H1 (cell line): ENCODE data around the gene NACAD. TPM values are rescaled to one million over a fixed set of nuclear protein-coding genes. Genes with fewer than 3 reads are reported as not detected.

ENCODE experiments used
- CTCF ChIA-PET: fragments of 300-600 bp; sonication (Branson Sonifier 250); formaldehyde crosslinking; loops from one replicate; lab custom pipeline; 2021; ENCODE audit not compliant: partially characterized antibody; lab: Charles Lee
- POLR2A ChIA-PET: fragments of 300-600 bp; sonication (Branson Sonifier 250); formaldehyde crosslinking; loops from one replicate; lab custom pipeline; 2021; ENCODE audit warnings: inconsistent platforms; ENCODE audit not compliant: partially characterized antibody; lab: Charles Lee
- DNase-seq, 2 experiments: peaks; one replicate each; pipeline versions ENCODE4 v3.0.0 to v3.0.0-alpha.2; 2010 to 2022; ENCODE audit warnings: low spot score in 2 of 2, low read depth in 1 of 2, mixed read lengths in 1 of 2
- FAIRE-seq: peaks from 2 replicates; lab custom pipeline; 2011; peaks lifted over from hg19 to GRCh38; lab: Jason Lieb, UNC
- H2AFZ ChIP-seq: 2 replicates; pipeline ENCODE4 v1.8.1; 2012; ENCODE audit warnings: low read length, inconsistent platforms
- H2AK5ac ChIP-seq: 2 replicates; pipeline ENCODE4 v1.6.1; 2013; ENCODE audit warnings: low read depth, low read length
- H2BK120ac ChIP-seq: replicated peaks from 2 replicates; pipeline ENCODE3; 2013; ENCODE audit warnings: low read depth, low read length, inconsistent platforms
- H2BK12ac ChIP-seq: 2 replicates; pipeline ENCODE4 v1.6.1; 2013; ENCODE audit warnings: low read depth, low read length
- H2BK15ac ChIP-seq: 2 replicates; pipeline ENCODE4 v1.6.1; 2013; ENCODE audit warnings: low read length
- H2BK20ac ChIP-seq: 2 replicates; pipeline ENCODE4 v1.6.1; 2013; ENCODE audit warnings: low read length
- H2BK5ac ChIP-seq: 2 replicates; pipeline ENCODE4 v1.6.1; 2013; ENCODE audit warnings: low read depth, low read length
- H3K14ac ChIP-seq: 2 replicates; pipeline ENCODE4 v1.6.1; 2013; ENCODE audit warnings: inconsistent platforms; ENCODE audit not compliant: insufficient read length
- H3K18ac ChIP-seq: 2 replicates; pipeline ENCODE4 v1.6.1; 2013; ENCODE audit warnings: low read length; ENCODE audit errors: extremely low read depth
- H3K23ac ChIP-seq: 2 replicates; pipeline ENCODE4 v1.6.1; 2013; ENCODE audit warnings: inconsistent platforms; ENCODE audit not compliant: insufficient read length
- H3K23me2 ChIP-seq: 2 replicates; pipeline ENCODE4 v1.6.1; 2013; ENCODE audit warnings: low read depth, low read length
- H3K27ac ChIP-seq: 2 replicates; pipeline ENCODE4 v1.6.1; 2011; ENCODE audit warnings: low read depth, low read length, inconsistent platforms
- H3K27me3 ChIP-seq, 4 experiments: replicated peaks in 1 of 4; 1 replicate in 1 of 4; 2 replicates in 3 of 4; pipeline versions ENCODE4 v1.6.1 to v1.8.1; 2011 to 2013; ENCODE audit warnings: low read length in 3 of 4, mild to moderate bottlenecking in 3 of 4, inconsistent platforms in 2 of 4, mixed read lengths in 2 of 4, moderate library complexity in 1 of 4; ENCODE audit not compliant: control insufficient read depth in 3 of 4, insufficient read depth in 3 of 4; ENCODE audit errors: extremely low read depth in 1 of 4
- H3K36me3 ChIP-seq, 4 experiments: 2 replicates each; pipeline versions ENCODE4 v1.6.1 to v1.8.1; 2011 to 2013; ENCODE audit warnings: mild to moderate bottlenecking in 4 of 4, low read length in 3 of 4, moderate library complexity in 2 of 4, control low read depth in 1 of 4, inconsistent platforms in 1 of 4; ENCODE audit not compliant: insufficient read depth in 4 of 4, control insufficient read depth in 2 of 4
- H3K4ac ChIP-seq: replicated peaks from 2 replicates; pipeline ENCODE3; 2013; ENCODE audit warnings: low read length, low read depth, mixed read lengths, inconsistent platforms; ENCODE audit not compliant: insufficient read length
- H3K4me1 ChIP-seq, 4 experiments: replicated peaks in 1 of 4; 1 replicate in 1 of 4; 2 replicates in 3 of 4; pipeline versions ENCODE4 v1.6.1 to v1.8.1; 2011 to 2013; ENCODE audit warnings: low read length in 3 of 4, inconsistent platforms in 2 of 4, mixed read lengths in 1 of 4; ENCODE audit not compliant: insufficient read depth in 4 of 4, control insufficient read depth in 3 of 4
- H3K4me2 ChIP-seq, 2 experiments: 2 replicates each; pipeline versions ENCODE4 v1.6.1 to v1.8.1; 2011 to 2013; ENCODE audit warnings: low read depth in 2 of 2, low read length in 2 of 2, control low read depth in 1 of 2, inconsistent platforms in 1 of 2, mild to moderate bottlenecking in 1 of 2; ENCODE audit not compliant: insufficient read depth in 1 of 2
- H3K4me3 ChIP-seq, 4 experiments: fragments of 200-600, 300-600 bp in 1 of 4; sonication (generic), shearing (Covaris generic), sonication (Bioruptor Twin) in 1 of 4; 2 replicates each; pipeline versions ENCODE4 v1.5.1 to v1.8.1; 2011 to 2016; ENCODE audit warnings: low read length in 4 of 4, low read depth in 3 of 4, control low read depth in 2 of 4, inconsistent platforms in 2 of 4, mild to moderate bottlenecking in 2 of 4, mixed read lengths in 1 of 4, moderate library complexity in 1 of 4; ENCODE audit not compliant: insufficient read depth in 2 of 4; ENCODE audit errors: extremely low read depth in 1 of 4
- H3K56ac ChIP-seq: replicated peaks from 2 replicates; pipeline ENCODE3; 2013; ENCODE audit warnings: low read depth, mild to moderate bottlenecking, mixed read lengths, low read length, inconsistent platforms; ENCODE audit not compliant: insufficient read length
- H3K79me1 ChIP-seq: 2 replicates; pipeline ENCODE4 v1.6.1; 2013; ENCODE audit warnings: low read depth, low read length, control low read depth
- H3K79me2 ChIP-seq, 2 experiments: 2 replicates each; pipeline versions ENCODE4 v1.6.1 to v1.8.1; 2012 to 2013; ENCODE audit warnings: low read length in 2 of 2, mild to moderate bottlenecking in 2 of 2, inconsistent platforms in 1 of 2; ENCODE audit not compliant: insufficient read depth in 2 of 2, control insufficient read depth in 1 of 2
- H3K9ac ChIP-seq, 4 experiments: replicated peaks in 1 of 4; 1 replicate in 1 of 4; 2 replicates in 3 of 4; pipeline versions ENCODE4 v1.6.1 to v1.8.1; 2011 to 2013; ENCODE audit warnings: low read depth in 3 of 4, low read length in 3 of 4, control low read depth in 2 of 4, mild to moderate bottlenecking in 2 of 4, moderate library complexity in 2 of 4, inconsistent platforms in 1 of 4; ENCODE audit errors: extremely low read depth in 1 of 4
- H3K9me3 ChIP-seq, 2 experiments: 2 replicates each; pipeline versions ENCODE4 v1.6.1 to v1.8.1; 2012 to 2013; ENCODE audit warnings: mild to moderate bottlenecking in 2 of 2, moderate library complexity in 2 of 2, control low read depth in 1 of 2, inconsistent platforms in 1 of 2, low read depth in 1 of 2, low read length in 1 of 2, mixed read lengths in 1 of 2; ENCODE audit not compliant: insufficient read depth in 2 of 2
- H4K20me1 ChIP-seq, 2 experiments: replicated peaks in 1 of 2; 2 replicates each; pipeline versions ENCODE3 to v1.8.1; 2011 to 2013; ENCODE audit warnings: inconsistent platforms in 2 of 2, low read length in 2 of 2, mild to moderate bottlenecking in 1 of 2; ENCODE audit not compliant: insufficient read depth in 2 of 2, control insufficient read depth in 1 of 2
- H4K5ac ChIP-seq: 2 replicates; pipeline ENCODE4 v1.6.1; 2013; ENCODE audit warnings: low read length, low read depth, mixed read lengths, inconsistent platforms; ENCODE audit not compliant: insufficient read length
- H4K8ac ChIP-seq: 2 replicates; pipeline ENCODE4 v1.8.0; 2013; ENCODE audit warnings: mild to moderate bottlenecking, moderate library complexity, low read length, inconsistent platforms; ENCODE audit not compliant: insufficient read depth; ENCODE audit errors: extremely low read depth
- H4K91ac ChIP-seq: replicated peaks from 2 replicates; pipeline ENCODE3; 2013; ENCODE audit warnings: low read length, mixed read lengths, inconsistent platforms; ENCODE audit not compliant: insufficient read length
- ASH2L ChIP-seq: fragments of 200-600, 300-600 bp; sonication (generic); IDR thresholded peaks from one replicate; pipeline ENCODE4 v1.7.1; 2017; ENCODE audit warnings: low read length
- ATF2 ChIP-seq: IDR thresholded peaks from 2 replicates; pipeline ENCODE4 v1.6.1; 2012; ENCODE audit warnings: low read length, inconsistent platforms
- CHD1 ChIP-seq: IDR thresholded peaks from 2 replicates; pipeline ENCODE4 v1.6.1; 2012; ENCODE audit warnings: low read depth, low read length, improper control_type of control experiment
- JUN ChIP-seq: IDR thresholded peaks from 2 replicates; pipeline ENCODE4 v1.6.1; 2011; ENCODE audit warnings: low read depth, mild to moderate bottlenecking, improper control_type of control experiment, low read length
- MAX ChIP-seq: IDR thresholded peaks from 2 replicates; pipeline ENCODE4 v1.6.1; 2012; ENCODE audit warnings: inconsistent platforms
- PHF8 ChIP-seq: fragments of 200-600 bp; sonication (generic); conservative IDR thresholded peaks from 2 replicates; pipeline ENCODE4 v1.7.1; 2012; ENCODE audit warnings: low read depth, mild to moderate bottlenecking, inconsistent platforms, low read length, moderate library complexity
- SIN3A ChIP-seq, 2 experiments: IDR thresholded peaks in 1 of 2; conservative IDR thresholded peaks in 1 of 2; 2 replicates each; pipeline ENCODE4 v1.6.1; 2011 to 2012; ENCODE audit warnings: low read length in 2 of 2, improper control_type of control experiment in 1 of 2, low read depth in 1 of 2, mild to moderate bottlenecking in 1 of 2
- SIRT6 ChIP-seq: IDR thresholded peaks from one replicate; pipeline ENCODE4 v1.7.1; 2012; ENCODE audit warnings: low read length, inconsistent platforms
- TAF7 ChIP-seq: optimal IDR thresholded peaks from 2 replicates; pipeline ENCODE3; 2011; ENCODE audit warnings: low read depth, mild to moderate bottlenecking, inconsistent platforms, low read length, moderate library complexity, borderline replicate concordance
- TEAD4 ChIP-seq: IDR thresholded peaks from 2 replicates; pipeline ENCODE4 v1.6.1; 2012; ENCODE audit warnings: low read depth, low read length, inconsistent platforms, mixed read lengths
- USF2 ChIP-seq: IDR thresholded peaks from 2 replicates; pipeline ENCODE4 v1.6.1; 2011; ENCODE audit warnings: low read length, improper control_type of control experiment
- WGBS, 2 experiments: shearing (Covaris generic) in 1 of 2; methylation state at CpG; one replicate each; pipeline versions ENCODE4 v1.1.6 to v1.1.7; 2013 to 2015; ENCODE audit warnings: low lambda C conversion rate in 2 of 2, mixed read lengths in 2 of 2, inconsistent platforms in 1 of 2, low coverage in 1 of 2, missing lambda C conversion rate in 1 of 2; ENCODE audit not compliant: insufficient replicate concordance in 2 of 2, insufficient coverage in 1 of 2, insufficient read length in 1 of 2; ENCODE audit errors: extremely low coverage in 1 of 2, missing lambda C conversion rate in 1 of 2; 5-methylcytosine and 5-hydroxymethylcytosine counted together
- polyA plus RNA-seq, 7 experiments: library from polyadenylated mRNA; depleted of rRNA in 3 of 7; stranded (reverse) in 5 of 7; unstranded in 2 of 7; fragments of >200 nt in 5 of 7; fragments of 200-250 nt in 2 of 7; gene quantifications; 1 replicate in 5 of 7; 2 replicates in 1 of 7; 4 replicates in 1 of 7; pipeline versions ENCODE4 v1.2.1 to v1.2.3, GENCODE V29; 2011 to 2013; ENCODE audit warnings: missing spikeins in 2 of 7, mixed read lengths in 2 of 7
- total RNA-seq: library from RNA; stranded (reverse); fragmentation: NEBNext Ultra II Directional; extraction: Animal tissue kit (Norgen Biotek cat#: 25700); gene quantifications from 2 replicates; pipeline ENCODE4 v1.2.1, GENCODE V29; 2021

NACAD gene
- total and polyA plus RNA-seq, 2 of the 8 experiments (the other 6 are each of a cell fraction or from before 2014, with no cell fraction given) = 1.3 to 6.0 TPM

- no peak overlapping the region for H4K8ac ChIP-seq
- H4K5ac ChIP-seq = no peak overlapping the region
- FAIRE-seq = no peak
- no peak overlapping the region for H2BK12ac ChIP-seq
- H3K79me2 ChIP-seq = peaks cover 0 to 21% of the 10 kb centered on the region in 2 experiments; a peak in 2 of 4 replicates
- peaks cover 3 to 7% (median 4%) of the 10 kb centered on the region in 4 experiments; a peak in 4 of 8 replicates for H3K36me3 ChIP-seq
- peaks cover 0 to 5% (median 0%) of the 10 kb centered on the region in 4 experiments; a peak in 1 of 7 replicates for H3K4me1 ChIP-seq
- no peaks in the 10 kb centered on the region; the same call in none of the 2 replicates for H3K79me1 ChIP-seq
- H4K91ac ChIP-seq = no peak overlapping the region
- peaks cover 3 to 4% of the 10 kb centered on the region in 2 experiments for H4K20me1 ChIP-seq
- no peaks in the 10 kb centered on the region for H3K27me3 ChIP-seq
- no peak overlapping the region for H2BK20ac ChIP-seq
- no peaks in the 10 kb centered on the region for H3K9me3 ChIP-seq
- H2AK5ac ChIP-seq = no peak overlapping the region
- H3K4ac ChIP-seq = no peak overlapping the region
- H3K23me2 ChIP-seq = no peaks in the 10 kb centered on the region
- H3K14ac ChIP-seq = no peak overlapping the region
- 87% methylated on average over 5 of the region's 5 CpGs; no CpG with 5 or more reads in 1 of the 2 experiments for WGBS, 2 experiments
- no peak overlapping the region for H3K4me3 ChIP-seq
- no peak overlapping the region for H2BK120ac ChIP-seq
- H3K27ac ChIP-seq = no peak overlapping the region
- H2BK15ac ChIP-seq = no peak overlapping the region
- H3K23ac ChIP-seq = no peak overlapping the region
- no peak overlapping the region for H3K56ac ChIP-seq
- H3K4me2 ChIP-seq = no peak overlapping the region
- H2BK5ac ChIP-seq = no peak overlapping the region
- H2AFZ ChIP-seq = no peak overlapping the region
- DNase-seq = no peak
- CTCF ChIA-PET = interaction anchor here (0.9 to 1.1 kb wide), 3 partner anchors 10 to 58 kb away, joined by 3 to 5 read pairs (median 3); no protein-coding TSS in a partner anchor
- no peak overlapping the region for H3K9ac ChIP-seq
- POLR2A ChIA-PET = interaction anchor here (0.9 kb wide), 1 partner anchor 53 kb away, joined by 3 read pairs; no protein-coding TSS in a partner anchor
- no peak overlapping the region for H3K18ac ChIP-seq
- TF ChIP-seq SIN3A (conservative IDR thresholded peaks at IDR 0.05 in 1 of 2, IDR thresholded peaks at IDR 0.05 in 1 of 2; ENCODE audit: low read depth in 1 of 2, low read length in 2 of 2) = no peak
- no peak for TF ChIP-seq TEAD4
- TF ChIP-seq USF2 = no peak
- TF ChIP-seq ATF2 = no peak
- TF ChIP-seq TAF7 = no peak
- no peak for TF ChIP-seq CHD1
- TF ChIP-seq JUN = no peak
- TF ChIP-seq ASH2L = no peak
- no peak for TF ChIP-seq PHF8
- no peak for TF ChIP-seq MAX
- TF ChIP-seq SIRT6 = no peak
Observed at GRCh38 chr7:45039106-45039505, 49.7 kb downstream of the NACAD start.
